Right forelimb (tissue), 1 donor: ENCODE data around the gene TTYH3.

Source experiments
- DNase-seq: peaks from one replicate; pipeline ENCODE4 v3.0.0-alpha.2; 2018

TTYH3 gene

DNA sequence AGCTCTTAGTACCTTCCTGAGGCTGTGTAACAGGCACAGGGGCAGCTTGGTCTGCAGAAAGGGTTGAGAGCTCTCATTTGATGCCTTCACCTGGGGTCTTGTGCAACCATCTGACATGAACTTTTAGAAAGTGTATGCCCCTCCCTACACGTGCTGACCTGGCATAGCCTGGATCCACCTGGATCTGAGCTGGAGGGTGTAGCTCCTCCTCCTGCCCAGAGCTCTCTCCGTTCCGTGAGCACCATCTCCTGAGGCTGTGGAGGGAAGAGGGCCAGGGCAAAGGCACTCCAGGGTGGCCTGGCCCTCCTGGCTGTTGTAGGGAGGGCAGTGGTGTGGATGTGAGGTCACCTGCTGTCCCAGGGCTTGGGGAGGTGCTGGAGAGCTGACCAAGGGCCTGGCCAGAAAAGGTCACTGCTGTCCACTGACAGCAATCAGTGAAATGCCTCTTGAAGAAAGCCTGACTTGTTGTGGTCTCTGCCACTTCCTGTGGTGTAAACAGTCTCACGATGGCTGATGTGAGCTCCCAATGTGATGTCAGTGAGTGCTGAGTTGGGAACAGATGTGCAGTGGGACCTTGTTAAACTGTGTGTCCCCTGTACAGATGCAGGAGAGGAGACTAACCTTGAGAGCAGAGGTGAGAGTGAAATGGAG is 79.2 kb downstream of the TTYH3 start:
- no peak for DNase-seq

DNA sequence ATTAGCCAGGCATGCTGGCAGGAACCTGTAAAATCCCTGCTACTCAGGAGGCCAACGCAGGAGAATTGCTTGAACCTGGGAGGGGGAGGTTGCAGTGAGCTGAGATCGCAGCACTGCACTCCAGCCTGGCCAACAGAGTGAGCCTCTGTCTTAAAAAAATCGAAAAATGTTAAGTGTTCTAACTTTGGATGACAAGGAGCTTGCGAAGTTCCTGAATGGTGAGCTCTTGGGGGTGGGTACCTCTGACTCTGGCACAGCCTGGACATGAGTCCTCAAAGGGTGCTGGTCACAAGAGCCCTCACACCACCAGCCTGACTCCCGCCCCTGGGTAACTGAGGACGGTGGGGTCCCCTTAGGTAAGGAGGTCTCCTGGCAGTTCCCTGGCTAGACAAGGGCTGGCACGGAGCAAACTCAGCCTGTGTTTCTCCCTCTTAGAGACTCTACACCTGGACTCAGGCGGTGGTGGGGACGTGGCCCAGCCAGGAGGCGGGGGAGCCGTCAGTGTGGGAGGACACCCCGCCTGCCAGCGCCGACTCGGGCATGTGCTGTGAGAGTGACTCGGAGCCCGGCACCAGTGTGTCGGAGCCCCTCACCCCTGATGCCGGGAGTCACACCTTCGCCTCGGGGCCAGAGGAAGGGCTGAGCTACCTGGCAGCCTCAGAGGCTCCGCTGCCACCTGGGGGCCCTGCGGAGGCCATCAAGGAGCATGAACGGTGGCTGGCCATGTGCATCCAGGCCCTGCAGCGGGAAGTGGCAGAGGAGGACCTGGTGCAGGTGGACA is 80.3 kb downstream of the TTYH3 start:
- no peak for DNase-seq

DNA sequence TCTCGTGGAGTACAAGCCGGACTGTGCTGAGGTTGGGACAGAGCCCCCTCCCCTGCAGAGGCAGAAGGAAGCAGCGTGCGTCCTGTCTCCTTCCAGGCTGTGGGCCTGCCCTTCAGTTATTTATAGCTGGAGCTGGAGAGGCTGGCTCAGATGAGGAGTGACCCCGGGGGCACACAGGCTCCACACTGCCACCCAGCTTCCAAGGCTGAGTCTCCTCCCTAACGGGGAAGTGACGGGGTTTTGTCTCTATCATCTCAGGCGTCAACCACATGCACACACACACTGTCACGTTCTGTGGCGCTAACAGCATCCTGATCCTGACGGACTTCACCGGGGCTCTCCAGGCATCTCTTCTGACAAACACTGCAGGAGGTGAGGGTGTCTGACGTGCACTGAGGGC is 81.6 kb downstream of the TTYH3 start:
- no peak for DNase-seq

DNA sequence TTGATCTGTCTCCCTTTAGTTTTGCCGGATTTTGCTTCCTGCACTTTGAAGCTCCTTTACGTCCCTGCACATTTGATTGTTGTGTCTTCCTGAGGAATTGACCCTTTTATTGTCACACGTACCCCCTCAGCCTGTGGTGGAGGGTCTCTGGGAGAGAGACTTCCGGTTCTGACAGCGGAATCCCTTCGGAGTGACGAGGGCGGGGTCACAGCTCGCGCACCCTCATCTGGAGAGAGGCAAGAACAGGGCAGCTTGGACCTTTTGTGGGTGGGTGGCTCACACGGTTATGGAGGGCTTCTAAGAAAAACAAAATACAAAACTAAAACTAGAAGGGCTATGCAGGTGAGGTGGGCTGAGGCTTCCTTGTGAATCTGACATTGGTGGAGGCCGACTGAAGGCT is 82.2 kb downstream of the TTYH3 start:
- DNase-seq: no peak
